ENCODE measurements around the gene KCNQ1.

The KCNQ1 gene

GRCh38 chr11:2797741-2798361 is 353.0 kb downstream of the KCNQ1 start:
- DNase-seq (ENCODE audit: low read depth), result no peak
- no peak overlapping the region for H3K4me3 ChIP-seq (ENCODE audit: low read depth, low read length)
- TF ChIP-seq CTCF (IDR thresholded peaks at IDR 0.05; ENCODE audit: insufficient read depth, low read depth, low read length, missing control alignments), result no peak

GRCh38 chr11:2798951-2799761 is 354.3 kb downstream of the KCNQ1 start:
- TF ChIP-seq CTCF (IDR thresholded peaks at IDR 0.05; ENCODE audit: insufficient read depth, low read depth, low read length, missing control alignments), result no peak
- no peak overlapping the region for H3K4me3 ChIP-seq (ENCODE audit: low read depth, low read length)
- no peak for DNase-seq (ENCODE audit: low read depth)

- H3K4me3 ChIP-seq (ENCODE audit: low read depth, low read length), result no peak overlapping the region
- no peak for TF ChIP-seq CTCF (IDR thresholded peaks at IDR 0.05; ENCODE audit: insufficient read depth, low read depth, low read length, missing control alignments)
Measured at GRCh38 chr11:2799881-2800654, 355.3 kb downstream of the KCNQ1 start.

GRCh38 chr11:2800655-2801531 is 356.1 kb downstream of the KCNQ1 start:
- no peak for DNase-seq (ENCODE audit: low read depth)
- no peak for TF ChIP-seq CTCF (IDR thresholded peaks at IDR 0.05; ENCODE audit: insufficient read depth, low read depth, low read length, missing control alignments)

More at GRCh38 chr11:2799881-2800654, 355.3 kb downstream of the KCNQ1 start:
- no peak for DNase-seq (ENCODE audit: low read depth)

GRCh38 chr11:2801711-2802388 is 357.0 kb downstream of the KCNQ1 start:
- DNase-seq (ENCODE audit: low read depth), result no peak
- no peak for TF ChIP-seq CTCF (IDR thresholded peaks at IDR 0.05; ENCODE audit: insufficient read depth, low read depth, low read length, missing control alignments)
- H3K4me3 ChIP-seq (ENCODE audit: low read depth, low read length), result no peak overlapping the region

More at GRCh38 chr11:2800655-2801531, 356.1 kb downstream of the KCNQ1 start:
- no peak overlapping the region for H3K4me3 ChIP-seq (ENCODE audit: low read depth, low read length)
